ENCODE data around the gene GOLM1. TPM values are rescaled to one million over a fixed set of nuclear protein-coding genes. Genes with fewer than 3 reads are reported as not detected.

The GOLM1 gene
- total and polyA plus RNA-seq, 9 of the 15 experiments (the other 6 are each of a cell fraction or from before 2014, with no cell fraction given) = 0.09 to 0.96 (median 0.40) TPM; not detected in 4

DNA sequence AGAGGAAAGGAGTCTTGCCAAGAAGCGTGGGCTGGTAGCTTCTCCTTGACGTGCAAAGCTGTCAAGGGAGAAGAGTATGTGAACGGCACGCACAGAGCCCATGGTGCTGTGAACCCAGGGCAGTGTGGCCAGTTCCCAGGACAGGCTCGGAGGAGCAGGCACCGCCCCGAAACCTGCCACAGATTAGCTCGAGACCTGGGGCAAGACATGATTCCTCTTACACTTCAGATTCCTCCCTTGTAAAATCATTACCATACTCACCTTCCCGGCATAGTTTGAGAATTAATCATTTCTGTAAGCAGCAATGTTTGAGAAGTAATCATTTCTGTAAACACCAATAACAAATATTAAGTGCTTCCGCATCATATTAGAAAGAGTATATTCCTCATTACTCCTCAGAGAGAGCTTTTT is 19.9 kb downstream of the GOLM1 start:
- Histone ChIP-seq H3K27ac (ENCODE audit: extremely low read depth, low read depth, low read length) (no peak overlapping the region), H3K79me2 (ENCODE audit: control insufficient read depth, insufficient read depth, low read length) (no peaks in the 10 kb centered on the region), H3K4me3 (no peak overlapping the region), H2AFZ (ENCODE audit: low read depth, low read length) (no peak overlapping the region), H3K9ac (ENCODE audit: insufficient read depth in 1 of 2, low read depth in 2 of 2, low read length in 2 of 2) (no peak overlapping the region), H3K4me1 (replicated peaks in 1 of 2; ENCODE audit: control insufficient read depth in 2 of 2, insufficient read depth in 2 of 2, low read length in 2 of 2) (no peaks in the 10 kb centered on the region; a peak in 1 of 5 replicates), H3K27me3 (ENCODE audit: control insufficient read depth in 2 of 2, insufficient read depth in 2 of 2, low read length in 2 of 2) (peaks cover 11 to 32% of the 10 kb centered on the region in 2 experiments; a peak in 4 of 5 replicates), H4K20me1 (replicated peaks; ENCODE audit: control insufficient read depth, insufficient read depth, low read length) (no peaks in the 10 kb centered on the region), H3K9me1 (ENCODE audit: control insufficient read depth, insufficient read depth, low read length) (no peaks in the 10 kb centered on the region), H3K36me3 (ENCODE audit: control insufficient read depth, insufficient read depth, low read length) (no peaks in the 10 kb centered on the region), H3K9me3 (replicated peaks; ENCODE audit: control insufficient read depth, insufficient read depth, low read depth, low read length) (no peaks in the 10 kb centered on the region), H3K4me2 (ENCODE audit: insufficient read depth, low read length) (no peak overlapping the region)
- WGBS (ENCODE audit: insufficient coverage, low coverage, missing lambda C conversion rate) = 10% methylated on average over 9 of the region's 10 CpGs
- no peak for ATAC-seq
- BruUV-seq (replicated peaks) = no TSS peak
- ChIA-PET POLR2A (interaction anchor here (0.6 kb wide), 1 partner anchor 79 kb away, joined by 4 read pairs; no protein-coding TSS in a partner anchor), CTCF (ENCODE audit: low intra/inter-chr PET ratio) (no interaction called here)
- in situ Hi-C loops (cut with MboI) (no loop called here), intact Hi-C loops (cut with micrococcal nuclease) (no loop called here)
- no peak for DNase-seq (ENCODE audit: extremely low read depth in 1 of 4, low spot score in 3 of 4)
- FAIRE-seq = no peak
- TF ChIP-seq KDM1A (IDR thresholded peaks at IDR 0.05) (no peak), BHLHE40 (IDR thresholded peaks at IDR 0.05; ENCODE audit: low read length) (no peak), ATF2 (CRISPR knock-in tag; IDR thresholded peaks at IDR 0.05) (no peak), POLR2AphosphoS2 (IDR thresholded peaks at IDR 0.05; ENCODE audit: low read length) (no peak), POLR3G (IDR thresholded peaks at IDR 0.05; ENCODE audit: extremely low read depth, insufficient read length, insufficient replicate concordance) (no peak), SREBF1 (IDR thresholded peaks at IDR 0.05; ENCODE audit: borderline replicate concordance, low read depth, low read length) (no peak), GABPB2 (CRISPR knock-in tag; conservative IDR thresholded peaks at IDR 0.05) (no peak), HIVEP1 (CRISPR knock-in tag; IDR thresholded peaks at IDR 0.05) (no peak), CTBP1 (IDR thresholded peaks at IDR 0.05; ENCODE audit: borderline replicate concordance) (no peak), ZNF507 (tag; conservative IDR thresholded peaks at IDR 0.05) (no peak), ZBTB1 (CRISPR knock-in tag; IDR thresholded peaks at IDR 0.05; ENCODE audit: borderline replicate concordance, low read depth) (no peak), HDAC1 (IDR thresholded peaks at IDR 0.05) (no peak)
- TF ChIP-seq, protein P1, sequence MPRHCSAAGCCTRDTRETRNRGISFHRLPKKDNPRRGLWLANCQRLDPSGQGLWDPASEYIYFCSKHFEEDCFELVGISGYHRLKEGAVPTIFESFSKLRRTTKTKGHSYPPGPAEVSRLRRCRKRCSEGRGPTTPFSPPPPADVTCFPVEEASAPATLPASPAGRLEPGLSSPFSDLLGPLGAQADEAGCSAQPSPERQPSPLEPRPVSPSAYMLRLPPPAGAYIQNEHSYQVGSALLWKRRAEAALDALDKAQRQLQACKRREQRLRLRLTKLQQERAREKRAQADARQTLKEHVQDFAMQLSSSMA (CRISPR knock-in tag; IDR thresholded peaks at IDR 0.05) = no peak
- TF ChIP-seq, protein P2, sequence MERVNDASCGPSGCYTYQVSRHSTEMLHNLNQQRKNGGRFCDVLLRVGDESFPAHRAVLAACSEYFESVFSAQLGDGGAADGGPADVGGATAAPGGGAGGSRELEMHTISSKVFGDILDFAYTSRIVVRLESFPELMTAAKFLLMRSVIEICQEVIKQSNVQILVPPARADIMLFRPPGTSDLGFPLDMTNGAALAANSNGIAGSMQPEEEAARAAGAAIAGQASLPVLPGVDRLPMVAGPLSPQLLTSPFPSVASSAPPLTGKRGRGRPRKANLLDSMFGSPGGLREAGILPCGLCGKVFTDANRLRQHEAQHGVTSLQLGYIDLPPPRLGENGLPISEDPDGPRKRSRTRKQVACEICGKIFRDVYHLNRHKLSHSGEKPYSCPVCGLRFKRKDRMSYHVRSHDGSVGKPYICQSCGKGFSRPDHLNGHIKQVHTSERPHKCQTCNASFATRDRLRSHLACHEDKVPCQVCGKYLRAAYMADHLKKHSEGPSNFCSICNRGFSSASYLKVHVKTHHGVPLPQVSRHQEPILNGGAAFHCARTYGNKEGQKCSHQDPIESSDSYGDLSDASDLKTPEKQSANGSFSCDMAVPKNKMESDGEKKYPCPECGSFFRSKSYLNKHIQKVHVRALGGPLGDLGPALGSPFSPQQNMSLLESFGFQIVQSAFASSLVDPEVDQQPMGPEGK (CRISPR knock-in tag; IDR thresholded peaks at IDR 0.05; ENCODE audit: borderline replicate concordance) = no peak
- TF ChIP-seq, protein P3, sequence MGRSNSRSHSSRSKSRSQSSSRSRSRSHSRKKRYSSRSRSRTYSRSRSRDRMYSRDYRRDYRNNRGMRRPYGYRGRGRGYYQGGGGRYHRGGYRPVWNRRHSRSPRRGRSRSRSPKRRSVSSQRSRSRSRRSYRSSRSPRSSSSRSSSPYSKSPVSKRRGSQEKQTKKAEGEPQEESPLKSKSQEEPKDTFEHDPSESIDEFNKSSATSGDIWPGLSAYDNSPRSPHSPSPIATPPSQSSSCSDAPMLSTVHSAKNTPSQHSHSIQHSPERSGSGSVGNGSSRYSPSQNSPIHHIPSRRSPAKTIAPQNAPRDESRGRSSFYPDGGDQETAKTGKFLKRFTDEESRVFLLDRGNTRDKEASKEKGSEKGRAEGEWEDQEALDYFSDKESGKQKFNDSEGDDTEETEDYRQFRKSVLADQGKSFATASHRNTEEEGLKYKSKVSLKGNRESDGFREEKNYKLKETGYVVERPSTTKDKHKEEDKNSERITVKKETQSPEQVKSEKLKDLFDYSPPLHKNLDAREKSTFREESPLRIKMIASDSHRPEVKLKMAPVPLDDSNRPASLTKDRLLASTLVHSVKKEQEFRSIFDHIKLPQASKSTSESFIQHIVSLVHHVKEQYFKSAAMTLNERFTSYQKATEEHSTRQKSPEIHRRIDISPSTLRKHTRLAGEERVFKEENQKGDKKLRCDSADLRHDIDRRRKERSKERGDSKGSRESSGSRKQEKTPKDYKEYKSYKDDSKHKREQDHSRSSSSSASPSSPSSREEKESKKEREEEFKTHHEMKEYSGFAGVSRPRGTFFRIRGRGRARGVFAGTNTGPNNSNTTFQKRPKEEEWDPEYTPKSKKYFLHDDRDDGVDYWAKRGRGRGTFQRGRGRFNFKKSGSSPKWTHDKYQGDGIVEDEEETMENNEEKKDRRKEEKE (IDR thresholded peaks at IDR 0.05; ENCODE audit: borderline replicate concordance in 1 of 2, control insufficient read depth in 1 of 2, low read depth in 2 of 2, low read length in 1 of 2) = no peak

Measured in K562 (cell line).